ENCODE data around the gene TFAP2D.

Gene TFAP2D

DNA sequence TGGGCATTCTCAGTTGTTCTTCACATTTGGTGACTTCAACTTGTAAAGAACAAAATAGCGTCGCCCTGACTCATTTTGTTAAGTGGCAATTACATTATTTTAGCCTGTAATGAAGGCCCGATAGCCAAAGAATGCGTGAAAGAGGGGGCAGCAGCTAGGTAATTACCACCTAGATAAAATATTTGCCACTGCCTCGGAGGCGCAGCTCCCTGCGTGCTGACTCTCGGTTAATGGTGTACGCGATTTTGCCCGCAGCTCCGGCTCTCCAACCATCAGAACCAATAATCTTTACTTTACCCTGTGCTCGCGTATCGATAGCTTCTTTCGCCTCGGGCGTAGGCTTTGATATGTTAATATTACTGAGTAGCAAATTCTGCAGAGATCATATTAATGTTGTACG is 8.7 kb downstream of the TFAP2D start:
- DNase-seq: no peak

DNA sequence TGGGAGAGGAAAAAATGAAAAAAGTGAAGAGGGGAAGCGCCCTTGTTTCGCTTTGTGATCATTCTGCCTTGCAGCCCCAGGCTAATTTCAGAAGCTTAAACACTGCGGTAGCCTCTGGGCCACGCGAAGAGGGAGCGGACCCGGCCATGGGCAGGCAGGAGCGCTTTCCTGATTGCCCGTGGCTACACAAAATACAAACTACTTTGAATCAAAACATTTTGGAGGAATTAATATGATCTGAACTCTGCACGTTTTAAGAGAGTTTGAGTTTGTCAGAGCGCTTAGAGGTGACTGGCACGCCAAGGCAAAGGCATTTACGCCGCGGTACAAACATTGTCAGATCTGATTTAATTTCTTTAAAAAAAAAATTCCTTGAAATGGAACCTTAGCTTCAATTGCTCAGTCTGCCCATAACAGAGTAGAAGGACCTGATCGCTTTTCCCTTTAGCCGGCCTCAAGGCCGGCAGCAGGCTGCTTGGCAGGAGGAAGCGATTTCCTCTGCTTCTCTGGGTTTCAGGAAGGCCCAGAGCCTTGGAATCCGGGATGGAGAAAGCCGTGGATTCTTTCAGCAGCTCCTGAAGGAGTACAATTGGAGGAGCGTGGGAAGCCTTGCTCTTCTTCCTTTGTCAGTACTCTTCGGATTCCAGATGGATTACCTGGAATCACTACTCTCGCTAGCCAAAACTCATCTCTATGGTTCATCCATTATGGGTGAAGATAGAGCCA is 9.7 kb downstream of the TFAP2D start:
- DNase-seq: no peak

DNA sequence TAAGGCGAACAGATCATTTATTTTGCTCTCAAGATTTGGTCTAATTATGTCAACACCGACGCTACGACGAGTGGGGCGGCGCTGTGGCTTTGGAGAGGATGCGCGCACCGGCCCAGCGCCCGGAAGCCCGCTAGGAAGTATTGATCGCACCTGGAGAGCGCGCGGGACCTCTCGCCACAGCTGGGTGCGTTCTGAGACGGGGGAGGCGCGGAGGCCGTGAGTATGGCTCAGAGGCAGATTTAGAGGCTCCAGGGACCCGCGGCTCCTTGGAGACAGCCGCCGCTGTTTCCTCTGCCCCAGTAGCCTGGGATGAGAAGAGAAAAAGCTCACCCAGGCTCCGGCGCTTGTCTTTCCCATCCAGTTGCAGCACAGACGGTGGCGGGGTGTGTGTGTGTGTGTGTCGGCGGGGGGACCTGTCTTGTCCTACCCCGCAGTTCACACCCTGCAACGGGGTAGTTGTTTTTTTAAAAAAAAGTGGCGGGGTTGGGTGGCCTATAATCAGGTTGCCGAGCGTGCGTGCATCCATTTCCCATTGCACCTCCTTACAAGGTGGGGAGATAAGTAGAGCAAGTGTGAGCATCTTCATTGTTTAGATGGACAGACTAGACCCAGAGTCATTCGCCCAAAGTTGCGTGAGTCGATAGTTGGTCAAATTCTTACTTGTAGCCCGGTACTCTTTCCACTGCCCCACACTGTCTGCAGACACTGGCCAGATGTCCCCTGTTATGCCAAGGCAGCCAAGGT is 11.2 kb downstream of the TFAP2D start:
- DNase-seq: no peak

DNA sequence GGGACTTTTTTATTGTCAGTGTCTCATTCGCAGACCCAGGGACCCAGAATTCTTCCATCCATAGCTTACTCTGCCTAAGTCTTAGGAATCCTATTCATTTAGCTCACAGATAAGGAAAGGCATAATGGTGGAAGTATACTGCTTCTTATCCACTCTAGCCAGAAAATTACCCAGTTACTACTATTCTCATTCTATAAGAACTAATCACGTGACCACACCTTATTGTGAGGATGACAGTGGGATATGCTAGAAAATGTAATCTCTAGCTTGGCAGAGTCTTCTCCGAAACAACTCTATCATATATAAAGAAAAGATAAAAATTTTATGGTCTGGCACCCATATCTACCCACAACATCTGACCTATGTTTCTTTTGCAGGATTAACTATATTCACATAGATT is 21.2 kb downstream of the TFAP2D start:
- no peak for DNase-seq

DNA sequence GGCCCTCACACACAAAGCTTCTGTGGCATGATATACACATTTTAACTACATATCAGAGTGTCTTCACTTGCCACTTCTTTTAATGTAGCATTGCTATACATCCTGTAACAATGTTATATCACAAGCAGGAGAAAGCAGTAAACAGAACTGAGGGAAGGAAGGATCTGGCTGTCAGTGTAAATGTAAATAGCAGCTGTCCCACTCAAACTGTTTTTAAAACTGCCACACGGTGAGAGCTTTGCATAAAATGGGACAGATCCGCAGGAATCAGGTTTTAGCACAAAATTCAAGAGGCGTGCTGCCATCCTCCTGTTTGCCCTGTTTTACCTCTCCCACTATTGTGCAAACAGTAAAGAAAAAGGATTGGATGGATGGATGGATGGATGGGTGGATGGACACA is 28.8 kb downstream of the TFAP2D start:
- no peak for DNase-seq

DNA sequence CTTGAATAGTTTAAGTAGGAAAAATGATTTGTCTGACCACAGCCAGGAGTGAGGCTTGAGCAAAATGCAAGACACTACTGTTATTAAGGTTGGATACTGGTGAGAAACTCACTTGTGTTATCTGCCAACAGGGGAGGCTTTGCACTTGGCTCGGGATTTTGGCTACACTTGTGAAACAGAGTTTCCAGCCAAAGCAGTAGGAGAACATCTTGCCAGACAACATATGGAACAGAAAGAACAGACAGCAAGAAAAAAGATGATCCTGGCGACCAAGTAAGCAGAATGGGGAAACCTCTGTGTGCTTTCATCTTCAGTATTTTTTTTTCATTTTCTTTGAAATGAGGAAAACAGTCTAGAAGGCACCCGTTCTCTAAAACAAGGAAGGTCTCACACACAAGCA is 31.6 kb downstream of the TFAP2D start:
- DNase-seq: no peak

DNA sequence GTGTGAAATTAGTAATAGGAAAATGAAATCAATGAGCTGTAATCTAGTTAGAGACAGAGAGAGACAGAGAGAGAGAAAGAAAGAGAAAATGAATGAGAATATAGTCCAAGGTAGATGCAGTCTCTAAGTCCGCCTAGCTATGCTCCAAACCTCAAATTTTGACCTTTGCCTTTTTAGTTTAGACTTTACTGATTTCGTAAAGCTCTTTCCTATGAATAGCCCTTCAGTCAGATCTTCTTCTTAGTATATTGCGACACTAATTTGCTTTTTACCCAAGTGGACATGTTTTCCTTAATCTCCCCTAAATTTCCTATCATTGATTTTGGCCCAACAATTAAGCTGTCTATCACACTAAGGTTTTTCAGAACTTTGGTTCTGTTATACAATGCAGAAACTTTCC is 49.5 kb downstream of the TFAP2D start:
- DNase-seq: no peak

DNA sequence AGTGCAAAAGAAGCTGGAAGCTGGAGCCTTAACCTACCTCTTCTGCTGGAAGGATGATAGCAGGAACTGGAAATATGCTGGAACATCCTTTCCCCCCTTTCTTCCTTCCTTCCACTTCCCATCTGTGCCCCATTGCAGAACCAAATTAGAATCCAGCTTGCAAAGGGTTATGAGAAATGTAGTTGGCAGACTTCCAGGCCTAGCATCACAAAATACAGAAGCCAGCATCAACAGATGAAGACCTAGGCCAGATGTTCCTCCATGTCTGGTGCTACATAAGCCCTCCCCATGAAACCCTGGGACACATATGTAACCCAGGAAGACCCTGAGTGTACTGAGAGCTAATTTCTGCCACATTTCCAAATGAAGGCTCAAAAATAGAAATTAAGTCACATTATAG is 65.4 kb downstream of the TFAP2D start:
- no peak for DNase-seq

DNA sequence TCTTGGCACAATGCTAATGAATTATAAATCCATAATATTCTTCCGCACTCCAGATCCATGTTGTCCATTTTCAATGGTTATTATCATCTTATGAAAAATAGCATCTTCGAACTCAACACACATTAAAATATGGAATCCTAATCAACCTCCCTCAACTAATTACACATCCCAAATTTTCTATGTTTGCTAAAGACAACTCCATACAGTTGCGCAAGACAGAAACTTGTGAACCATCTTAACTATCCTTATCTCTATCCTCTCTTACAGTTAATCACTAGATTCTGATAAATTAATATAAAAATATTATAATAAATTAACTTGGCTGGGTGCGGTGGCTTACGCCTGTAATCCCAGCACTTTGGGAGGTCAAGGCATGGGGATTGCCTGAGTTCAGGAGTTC is 67.1 kb downstream of the TFAP2D start:
- DNase-seq: no peak

DNA sequence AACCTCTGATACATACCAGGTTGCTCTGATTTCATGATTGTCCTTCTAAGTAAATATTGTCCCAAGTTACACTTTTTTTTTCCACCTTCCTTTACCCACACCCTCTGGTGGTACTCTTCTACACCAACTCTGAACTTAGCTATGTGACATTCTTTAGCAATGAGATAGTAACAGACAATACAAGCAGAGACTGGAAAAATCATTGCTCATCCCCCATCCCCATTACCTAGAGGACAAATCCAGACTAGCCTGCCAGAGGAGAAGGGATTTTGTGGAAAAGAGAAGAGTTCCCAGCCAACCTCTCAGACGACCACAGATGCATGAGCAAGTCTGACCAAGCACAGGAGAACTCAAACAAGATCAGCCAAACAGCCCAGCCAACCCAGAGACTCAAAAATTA is 72.6 kb downstream of the TFAP2D start:
- DNase-seq: no peak

DNA sequence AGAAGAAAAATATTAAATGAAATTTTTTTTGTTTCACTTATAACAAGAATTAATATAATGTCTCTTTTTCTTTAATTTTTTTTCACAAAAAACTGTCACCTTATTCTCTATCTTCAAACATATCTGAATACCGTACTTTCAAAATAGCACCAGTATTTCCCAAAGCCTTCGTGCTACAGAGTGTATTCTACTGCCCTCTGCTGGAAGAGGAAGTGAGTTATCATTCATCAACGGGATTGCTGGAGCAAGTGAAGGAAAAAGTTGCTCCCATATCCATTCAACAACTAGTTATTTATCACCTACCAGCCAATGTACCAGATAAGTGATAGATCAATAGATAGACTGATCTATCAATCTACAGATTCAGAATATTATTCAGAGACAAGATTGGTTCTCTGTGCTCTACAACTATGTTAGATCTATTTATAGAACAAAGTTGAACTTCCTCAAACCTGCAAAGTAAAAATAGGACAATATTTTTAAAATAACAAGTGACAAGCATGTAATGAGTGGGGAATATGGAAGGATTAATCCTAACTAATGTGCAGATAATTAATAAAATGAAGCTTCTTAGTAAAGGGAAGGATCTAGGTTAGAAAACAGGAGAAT is 78.7 kb downstream of the TFAP2D start:
- DNase-seq: peak; percentile 52

DNA sequence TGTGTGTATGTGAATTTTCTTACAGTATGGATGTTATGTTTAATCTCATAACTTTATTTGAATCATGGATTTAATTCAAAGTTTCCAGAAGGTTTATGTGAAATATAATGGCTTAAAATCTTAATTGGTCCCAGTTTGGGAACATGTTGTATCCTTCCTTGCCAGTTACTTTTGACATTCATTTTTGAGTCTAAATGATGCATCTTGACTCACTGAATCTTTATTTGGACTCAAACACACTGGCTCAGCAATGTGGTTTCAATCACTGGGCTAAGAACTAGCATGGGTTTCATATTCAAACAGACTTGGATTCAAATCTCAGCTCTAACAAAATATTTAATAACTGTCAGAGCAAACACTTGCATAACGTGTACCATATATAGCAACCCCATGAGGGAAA is 79.4 kb downstream of the TFAP2D start:
- no peak for DNase-seq

DNA sequence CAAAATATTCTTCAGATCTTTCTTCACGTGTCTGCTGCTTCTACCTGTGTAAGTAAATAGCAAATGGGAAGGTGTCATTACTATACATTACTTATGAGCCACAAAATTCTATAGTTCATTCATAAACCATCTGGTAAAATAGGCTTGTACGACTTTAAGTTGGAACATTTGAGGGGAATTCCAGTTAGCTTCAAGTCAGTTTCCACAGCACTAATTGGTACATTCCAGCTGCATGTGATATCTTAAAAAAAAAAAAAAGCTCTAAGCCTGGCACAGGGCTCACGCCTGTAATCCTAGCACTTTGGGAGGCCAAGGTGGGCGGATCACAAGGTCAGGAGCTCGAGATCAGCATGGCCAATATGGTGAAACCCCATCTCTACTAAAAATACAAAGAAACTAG is 82.2 kb downstream of the TFAP2D start:
- no peak for DNase-seq

DNA sequence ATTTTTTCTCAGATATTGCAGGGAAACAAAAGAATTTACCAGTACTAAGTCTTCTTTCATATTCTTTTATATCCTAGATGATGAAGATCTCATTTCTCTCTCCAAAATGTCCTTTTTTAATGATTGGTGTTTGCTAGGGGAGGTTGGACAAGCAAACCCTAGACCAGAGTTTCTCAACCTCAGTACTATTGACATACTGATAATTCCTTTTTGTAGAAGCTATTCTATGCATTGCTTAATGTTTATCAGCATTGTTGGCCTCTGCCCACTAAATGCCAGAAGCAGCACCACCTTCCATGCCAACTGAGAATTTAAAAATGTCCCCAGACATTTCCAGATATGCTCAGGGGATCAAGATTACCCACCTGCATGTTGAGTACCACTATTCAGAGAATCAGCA is 91.0 kb downstream of the TFAP2D start:
- no peak for DNase-seq

DNA sequence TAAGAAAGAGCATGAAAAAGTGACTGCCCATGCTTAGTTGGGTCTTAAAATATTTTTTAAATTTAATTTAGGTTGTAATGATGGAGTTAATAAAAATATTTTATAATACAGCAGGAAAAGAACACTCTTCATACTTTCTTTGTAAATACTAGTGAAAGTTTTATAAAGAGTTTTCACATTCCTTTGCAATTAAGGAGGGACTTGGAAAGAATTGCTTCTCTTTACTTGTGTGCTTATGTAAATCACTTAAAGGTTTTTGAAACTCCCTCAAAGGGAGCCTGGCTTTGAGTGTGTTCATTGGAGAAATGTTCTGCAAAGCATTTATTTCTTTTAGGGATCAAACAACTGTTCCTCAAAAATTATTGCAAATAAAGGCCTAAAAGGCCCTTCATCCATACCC is 93.7 kb downstream of the TFAP2D start:
- DNase-seq: no peak

DNA sequence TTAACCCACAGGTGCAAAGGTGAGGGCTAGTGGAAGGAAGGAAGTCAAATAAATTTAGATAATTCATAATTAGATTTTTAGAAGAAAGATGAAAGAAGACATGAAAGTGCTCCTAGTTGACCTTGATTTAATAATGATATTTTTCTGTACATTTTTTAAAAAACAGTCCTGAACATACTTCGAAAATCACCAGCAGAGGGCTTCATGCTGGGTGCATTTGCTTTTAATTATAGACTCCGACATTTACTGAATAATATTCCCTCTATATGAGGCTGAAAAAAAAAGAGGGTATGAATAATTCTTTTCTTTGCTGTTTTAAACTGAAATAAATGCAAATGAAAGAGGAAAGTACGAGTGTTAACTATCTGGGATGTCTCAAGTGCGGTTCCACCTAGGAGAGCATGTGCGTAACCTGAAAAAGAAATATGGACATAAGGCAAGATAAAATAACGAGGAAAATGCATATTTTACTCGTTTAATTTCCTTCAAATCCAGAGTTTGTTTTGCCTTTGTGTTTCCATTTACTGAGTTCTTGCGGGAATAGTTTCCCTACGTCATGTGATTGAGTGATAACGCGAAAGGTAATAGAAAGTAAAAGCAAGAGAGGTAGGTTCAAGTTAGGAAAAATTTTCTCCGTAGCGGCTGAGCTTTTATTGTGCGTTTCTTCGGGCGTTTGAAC is 102.2 kb downstream of the TFAP2D start:
- peak; percentile 32 for DNase-seq

DNA sequence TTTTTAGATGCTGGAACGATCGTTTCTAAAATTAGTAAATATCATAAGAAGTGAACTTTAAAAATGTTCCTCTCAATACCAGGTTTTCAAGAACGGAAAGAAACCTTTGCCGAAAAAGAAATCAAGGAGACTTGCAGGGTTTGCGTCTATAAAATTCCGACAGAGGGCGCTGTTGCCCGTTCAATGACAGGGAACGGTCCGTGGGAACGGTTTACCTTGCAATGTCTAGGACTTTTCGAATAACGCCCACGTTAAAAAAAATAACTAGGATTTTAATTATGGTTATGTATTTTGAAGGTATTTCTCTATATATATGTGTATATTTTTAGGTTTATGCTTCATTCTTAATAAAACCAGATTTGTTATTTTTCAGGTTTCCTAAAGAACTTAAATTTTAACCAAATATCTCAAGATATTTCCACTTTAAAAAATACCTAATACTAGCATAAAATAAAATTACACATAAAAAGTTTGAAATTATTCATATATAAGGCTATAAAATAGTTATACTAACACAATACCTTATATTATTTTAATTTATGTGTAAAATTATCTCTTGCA is 102.9 kb downstream of the TFAP2D start:
- peak; percentile 79 for DNase-seq

DNA sequence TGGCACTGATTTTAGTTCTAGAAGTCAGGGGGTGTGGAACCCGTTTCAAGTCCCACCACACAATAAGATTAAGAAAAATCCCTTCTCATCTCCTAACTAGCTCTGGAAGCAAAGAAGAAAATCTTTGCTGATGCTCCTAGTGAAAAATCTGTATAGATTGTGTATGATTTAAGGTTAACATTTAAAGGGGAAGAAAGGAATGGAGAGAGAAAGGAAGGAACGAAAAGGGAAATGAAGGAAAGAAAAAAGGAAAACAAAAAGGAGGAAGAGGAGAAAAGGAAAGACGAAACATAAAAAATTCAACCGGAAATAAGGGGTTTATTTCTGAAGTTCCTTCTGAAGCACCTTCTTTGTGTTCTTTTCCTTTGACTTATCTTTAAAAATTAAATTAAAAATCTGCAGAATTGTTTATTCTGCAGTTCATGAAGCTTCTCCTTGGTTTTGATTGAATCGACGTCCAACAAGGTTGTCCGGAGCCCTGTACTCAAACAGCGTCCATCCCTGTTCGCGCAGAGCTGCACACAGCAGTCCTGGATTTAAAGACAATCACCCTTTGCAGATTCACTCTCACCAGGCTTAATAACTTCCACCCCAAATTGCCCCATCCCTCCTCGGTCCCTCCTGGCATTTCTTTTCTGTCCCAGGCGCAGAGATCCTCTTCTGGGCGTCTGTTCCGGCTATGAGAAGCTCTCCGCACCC is 103.8 kb downstream of the TFAP2D start:
- DNase-seq: no peak

DNA sequence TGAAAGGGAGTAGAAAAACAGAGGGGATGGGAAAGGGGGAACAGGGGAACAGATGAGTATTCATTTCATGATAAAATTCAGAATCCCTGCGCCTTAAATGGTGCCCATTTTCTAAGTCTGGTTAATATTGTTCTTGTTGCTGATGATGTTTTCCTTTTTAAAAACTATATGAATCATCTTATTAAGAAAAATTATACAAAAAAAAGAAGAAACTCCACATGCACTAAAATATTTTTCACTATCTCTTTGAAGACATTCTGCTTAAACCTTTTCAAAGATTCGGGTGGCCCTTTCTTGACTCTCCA is 104.3 kb downstream of the TFAP2D start:
- no peak for DNase-seq

DNA sequence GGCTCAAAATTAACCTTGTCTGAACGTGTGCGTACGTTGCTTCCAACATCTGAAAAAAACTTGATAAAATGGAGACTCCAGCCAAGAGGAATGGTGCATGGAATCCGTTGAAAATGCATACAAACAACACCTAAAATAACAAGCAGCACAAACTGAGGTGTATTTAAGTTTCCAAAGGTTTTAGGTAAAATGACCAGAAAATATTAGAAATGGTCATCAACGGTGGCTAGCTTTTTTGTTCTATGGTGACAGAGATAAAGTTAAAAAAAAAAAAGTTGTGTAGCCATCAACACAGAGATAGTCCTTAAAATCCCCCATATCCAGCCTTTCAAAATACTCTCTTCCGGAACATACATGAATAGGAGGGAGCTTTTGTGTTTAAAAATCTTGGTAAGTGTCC is 104.7 kb downstream of the TFAP2D start:
- DNase-seq: no peak

DNA sequence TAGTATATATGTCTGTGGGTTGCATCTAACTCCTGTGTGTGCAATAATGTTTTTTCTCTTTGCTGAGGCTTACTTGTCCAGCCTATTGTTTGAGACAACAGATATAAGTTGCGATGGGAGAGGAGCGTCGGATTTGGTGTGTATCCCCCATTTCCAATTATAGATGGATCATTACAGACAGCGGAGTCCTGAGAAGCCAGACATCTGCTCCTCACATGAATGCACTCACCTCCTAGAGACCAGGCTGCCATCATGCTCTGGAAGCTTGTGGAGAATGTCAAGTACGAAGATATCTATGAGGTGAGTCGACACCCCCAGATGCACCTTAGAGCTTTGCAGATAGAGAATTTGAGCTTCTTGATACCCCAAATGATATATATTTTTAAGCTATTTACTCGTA is 105.3 kb downstream of the TFAP2D start, which contains the start of gene TFAP2B:
TSS of gene TFAP2B (plus strand) at position 199 of the 400 bp plus-strand sequence. CDS start at position 220, 21 bp downstream.
- no peak for DNase-seq

DNA sequence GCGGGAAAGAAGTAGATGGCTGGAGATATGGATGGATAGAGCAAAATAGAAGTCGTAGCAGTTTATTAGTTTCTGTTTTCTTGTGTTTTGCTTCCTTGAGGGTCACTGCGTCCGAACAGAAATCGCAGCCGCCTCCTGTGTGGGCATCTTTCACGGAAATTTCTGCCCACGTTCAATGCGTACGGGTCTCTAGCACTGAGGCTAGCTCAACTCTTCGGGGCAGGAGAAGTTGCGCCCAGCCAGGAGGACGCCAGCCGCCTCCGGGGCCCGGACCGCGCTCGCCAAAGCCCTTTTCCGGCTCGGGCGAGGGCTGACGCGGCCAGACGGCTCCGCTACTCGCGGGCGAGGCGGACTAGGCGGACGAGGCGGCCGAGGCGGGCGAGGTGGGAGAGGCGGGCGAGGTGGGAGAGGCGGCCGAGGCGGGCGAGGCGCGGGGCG is 106.2 kb downstream of the TFAP2D start:
- DNase-seq: no peak

All from hematopoietic multipotent progenitor cell treated with erythropoietin and hydrocortisone succinate and interleukin-3 and kit ligand, for 8 days (in vitro differentiated cells).